GM12878 (cell line): ENCODE results near the gene ACYP1. TPM values are rescaled to one million over a fixed set of nuclear protein-coding genes. Genes with fewer than 3 reads are reported as not detected.

Source experiments
- ATAC-seq: fragments of 200-7000 bp; cut with Tn5 transposase; 3 replicates; pipeline ENCODE4 v1.9.1; 2020; ENCODE audit warnings: mild to moderate bottlenecking, moderate library complexity
- BruUV-seq: library from RNA; stranded (reverse); fragments of 400-500 nt; replicated peaks from 2 replicates; lab custom pipeline; 2021; lab: Mats Ljungman, UMichigan
- CTCF ChIA-PET: fragments of 300-600 bp; sonication (Branson Sonifier 250); formaldehyde crosslinking; extraction: SDS; loops from one replicate; lab custom pipeline; 2021; ENCODE audit warnings: inconsistent platforms; lab: Yijun Ruan, JAX
- POLR2A ChIA-PET: fragments of 350-600 bp; formaldehyde crosslinking; extraction: SDS; loops from one replicate; lab custom pipeline; 2021; ENCODE audit warnings: inconsistent platforms; lab: Charles Lee
- RAD21 ChIA-PET: fragments of 300-600 bp; sonication (Branson Sonifier 250); formaldehyde crosslinking; loops from one replicate; lab custom pipeline; 2023; ENCODE audit warnings: antibody characterized with exemption; ENCODE audit not compliant: unreplicated experiment; lab: Charles Lee
- SMC1A ChIA-PET: fragments of 300-600 bp; sonication (Branson Sonifier 250); formaldehyde crosslinking; loops from one replicate; lab custom pipeline; 2023; ENCODE audit not compliant: unreplicated experiment, uncharacterized antibody; lab: Charles Lee
- DNase-seq: peaks from one replicate; pipeline ENCODE4 v3.0.0-alpha.2; 2011; ENCODE audit warnings: low read depth, low spot score
- FAIRE-seq: peaks from 3 replicates; lab custom pipeline; 2011; peaks lifted over from hg19 to GRCh38; lab: Jason Lieb, UNC
- H2AFZ ChIP-seq: 2 replicates; pipeline ENCODE4 v1.6.0; 2011; ENCODE audit warnings: low read depth, low read length, control low read depth; ENCODE audit not compliant: control insufficient read depth
- H3K27ac ChIP-seq: 2 replicates; pipeline ENCODE4 v1.5.1; 2011; ENCODE audit warnings: control low read depth; ENCODE audit not compliant: control insufficient read depth, insufficient read depth
- H3K27me3 ChIP-seq, 2 experiments: replicated peaks in 1 of 2; 2 replicates each; pipeline versions ENCODE4 v1.6.0 to v1.6.1; 2011; ENCODE audit warnings: low read length in 1 of 2; ENCODE audit not compliant: control insufficient read depth in 2 of 2, insufficient read depth in 2 of 2
- H3K36me3 ChIP-seq, 2 experiments: 2 replicates each; pipeline ENCODE4 v1.5.1; 2011; ENCODE audit warnings: low read length in 1 of 2; ENCODE audit not compliant: control insufficient read depth in 2 of 2, insufficient read depth in 2 of 2
- H3K4me1 ChIP-seq: 2 replicates; pipeline ENCODE4 v1.6.1; 2011; ENCODE audit warnings: mild to moderate bottlenecking, low read length, moderate library complexity, mixed read lengths; ENCODE audit not compliant: control insufficient read depth, insufficient read depth
- H3K4me2 ChIP-seq: 2 replicates; pipeline ENCODE4 v1.6.0; 2011; ENCODE audit warnings: control low read depth; ENCODE audit not compliant: control insufficient read depth, insufficient read depth
- H3K4me3 ChIP-seq: fragments of 200-600 bp; sonication (generic); 2 replicates; pipeline ENCODE4 v1.5.1; 2016
- H3K79me2 ChIP-seq: 2 replicates; pipeline ENCODE4 v1.6.0; 2011; ENCODE audit warnings: low read length; ENCODE audit not compliant: control insufficient read depth, insufficient read depth
- H3K9ac ChIP-seq: 2 replicates; pipeline ENCODE4 v1.8.0; 2011; ENCODE audit warnings: low read length, control low read depth, mixed read lengths; ENCODE audit not compliant: control insufficient read depth, insufficient read depth
- H3K9me3 ChIP-seq: replicated peaks from 3 replicates; pipeline ENCODE4 v1.5.1; 2011; ENCODE audit warnings: mild to moderate bottlenecking, low read length; ENCODE audit not compliant: control insufficient read depth, insufficient read depth
- H4K20me1 ChIP-seq: 2 replicates; pipeline ENCODE4 v1.6.0; 2011; ENCODE audit not compliant: control insufficient read depth, insufficient read depth
- BRCA1 ChIP-seq: IDR thresholded peaks from 2 replicates; pipeline ENCODE4 v1.6.1; 2011; ENCODE audit warnings: low read depth, low read length, improper control_type of control experiment
- CEBPB ChIP-seq, 2 experiments: fragments of 150-350 bp in 1 of 2; IDR thresholded peaks; 2 replicates each; pipeline ENCODE4 v1.6.1; 2012 to 2014; ENCODE audit warnings: low read depth in 2 of 2, low read length in 2 of 2, borderline replicate concordance in 1 of 2, inconsistent platforms in 1 of 2
- E2F4 ChIP-seq: IDR thresholded peaks from 2 replicates; pipeline ENCODE4 v1.6.1; 2012; ENCODE audit warnings: low read depth, low read length, improper control_type of control experiment
- ESRRA ChIP-seq: IDR thresholded peaks from 2 replicates; pipeline ENCODE4 v1.6.1; 2012; ENCODE audit warnings: mild to moderate bottlenecking, low read length, improper control_type of control experiment
- LARP7 ChIP-seq: fragments of 450-650 bp; IDR thresholded peaks from 2 replicates; pipeline ENCODE4 v1.6.1; 2017; ENCODE audit warnings: mild to moderate bottlenecking
- MTA3 ChIP-seq: IDR thresholded peaks from 2 replicates; pipeline ENCODE4 v1.6.1; 2012; ENCODE audit warnings: low read length, inconsistent platforms, borderline replicate concordance
- NBN ChIP-seq: fragments of 450-650 bp; IDR thresholded peaks from 2 replicates; pipeline ENCODE4 v1.6.1; 2016
- NR2F1 ChIP-seq: fragments of 450-650 bp; conservative IDR thresholded peaks from 2 replicates; pipeline ENCODE4 v1.6.1; 2017; ENCODE audit warnings: mild to moderate bottlenecking
- POLR2A ChIP-seq: IDR thresholded peaks from 2 replicates; pipeline ENCODE4 v1.6.1; 2011; ENCODE audit warnings: low read depth, mild to moderate bottlenecking, low read length
- USF1 ChIP-seq: IDR thresholded peaks from 2 replicates; pipeline ENCODE4 v1.6.1; 2011; ENCODE audit warnings: borderline replicate concordance, low read depth, mild to moderate bottlenecking, moderate library complexity, mixed read lengths, low read length; ENCODE audit not compliant: insufficient read depth; ENCODE audit errors: extremely low read length
- WGBS: methylation state at CpG from one replicate; pipeline ENCODE4 v1.1.6; 2016; ENCODE audit warnings: low lambda C conversion rate; ENCODE audit not compliant: insufficient replicate concordance, insufficient coverage; ENCODE audit errors: missing lambda C conversion rate; 5-methylcytosine and 5-hydroxymethylcytosine counted together
- in situ Hi-C: fragments of 300-500 bp; cut with MboI; formaldehyde crosslinking; loops from 9 replicates; pipeline ENCODE4 v1.14.3; 2018; ENCODE audit warnings: mixed read lengths
- intact Hi-C: fragments of 100-400 bp; cut with micrococcal nuclease; formaldehyde crosslinking; loops from one replicate; pipeline ENCODE4 v1.14.2; 2022; ENCODE audit not compliant: unreplicated experiment
- polyA plus RNA-seq, 11 experiments: library from polyadenylated mRNA; depleted of rRNA in 4 of 11; unstranded in 6 of 11; stranded (reverse) in 5 of 11; fragments of >200 nt; fragmentation: Nextera tagmentation in 4 of 11; fragmentation: Illumina TruSeq in 1 of 11; extraction: Ambion mirVana in 4 of 11; extraction: Trizol in 1 of 11; gene quantifications; 1 replicate in 1 of 11; 2 replicates in 10 of 11; pipeline versions ENCODE4 v1.2.1 to v1.2.3, GENCODE V29; 2011 to 2016; ENCODE audit warnings: inconsistent platforms in 2 of 11, missing spikeins in 2 of 11, low read depth in 1 of 11
- total RNA-seq, 4 experiments: library from RNA; depleted of rRNA in 3 of 4; stranded (reverse); fragments of >200 nt in 3 of 4; fragmentation: Illumina TruSeq in 1 of 4; extraction: Trizol in 1 of 4; gene quantifications; 2 replicates each; pipeline versions ENCODE4 v1.2.1 to v1.2.3, GENCODE V29; 2013 to 2021
- TF ChIP-seq, protein P1 (sequence below): IDR thresholded peaks from 2 replicates; pipeline ENCODE4 v1.6.1; 2012; ENCODE audit warnings: improper control_type of control experiment, low read depth, low read length; ENCODE audit not compliant: insufficient replicate concordance
- TF ChIP-seq, protein P2 (sequence below): IDR thresholded peaks from 2 replicates; pipeline ENCODE4 v1.6.1; 2011; ENCODE audit warnings: low read depth, low read length, improper control_type of control experiment, borderline replicate concordance
- TF ChIP-seq, protein P3 (sequence below): fragments of 150-350 bp; IDR thresholded peaks from 2 replicates; pipeline ENCODE4 v1.6.1; 2016; ENCODE audit warnings: low read depth, low read length

ACYP1 gene
- total and polyA plus RNA-seq, 10 of the 15 experiments (the other 5 are each of a cell fraction or from before 2014, with no cell fraction given), result 18.2 to 52.6 (median 43.5) TPM

DNA sequence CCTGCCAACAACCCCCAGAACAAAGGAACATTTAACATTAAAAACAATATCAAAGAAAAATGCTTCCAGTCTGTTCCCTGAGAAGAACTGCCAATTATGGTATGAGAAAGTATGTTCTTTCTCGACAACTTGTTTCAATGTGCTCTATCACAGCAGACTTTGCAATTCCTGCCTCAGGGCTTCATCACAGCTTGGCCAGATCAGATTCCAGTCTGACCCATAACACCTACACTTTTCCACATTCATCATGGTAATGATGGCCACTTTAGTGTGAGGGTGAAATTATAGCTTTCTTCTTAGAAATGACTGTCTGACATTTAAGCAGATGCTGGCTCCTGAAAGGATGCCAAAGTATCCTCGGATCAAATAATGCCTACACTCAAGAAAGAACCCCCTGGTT lies 46.1 kb upstream of the ACYP1 start:
- Histone ChIP-seq H3K9me3 (no peaks in the 10 kb centered on the region), H4K20me1 (no peaks in the 10 kb centered on the region), H3K4me1 (no peaks in the 10 kb centered on the region), H2AFZ (no peak overlapping the region), H3K27me3 (no peaks in the 10 kb centered on the region), H3K9ac (no peak overlapping the region), H3K4me2 (no peak overlapping the region), H3K4me3 (no peak overlapping the region), H3K79me2 (no peaks in the 10 kb centered on the region), H3K36me3 (peaks cover 1 to 47% of the 10 kb centered on the region in 2 experiments; a peak in 3 of 4 replicates), H3K27ac (no peak overlapping the region)
- FAIRE-seq, result no peak
- BruUV-seq, result no TSS peak
- SMC1A ChIA-PET, result interaction anchor here (1.2 to 3.1 kb wide), 3 partner anchors 14 to 205 kb away, joined by 3 to 8 read pairs (median 3); no protein-coding TSS in a partner anchor
- TF ChIP-seq, protein P1, sequence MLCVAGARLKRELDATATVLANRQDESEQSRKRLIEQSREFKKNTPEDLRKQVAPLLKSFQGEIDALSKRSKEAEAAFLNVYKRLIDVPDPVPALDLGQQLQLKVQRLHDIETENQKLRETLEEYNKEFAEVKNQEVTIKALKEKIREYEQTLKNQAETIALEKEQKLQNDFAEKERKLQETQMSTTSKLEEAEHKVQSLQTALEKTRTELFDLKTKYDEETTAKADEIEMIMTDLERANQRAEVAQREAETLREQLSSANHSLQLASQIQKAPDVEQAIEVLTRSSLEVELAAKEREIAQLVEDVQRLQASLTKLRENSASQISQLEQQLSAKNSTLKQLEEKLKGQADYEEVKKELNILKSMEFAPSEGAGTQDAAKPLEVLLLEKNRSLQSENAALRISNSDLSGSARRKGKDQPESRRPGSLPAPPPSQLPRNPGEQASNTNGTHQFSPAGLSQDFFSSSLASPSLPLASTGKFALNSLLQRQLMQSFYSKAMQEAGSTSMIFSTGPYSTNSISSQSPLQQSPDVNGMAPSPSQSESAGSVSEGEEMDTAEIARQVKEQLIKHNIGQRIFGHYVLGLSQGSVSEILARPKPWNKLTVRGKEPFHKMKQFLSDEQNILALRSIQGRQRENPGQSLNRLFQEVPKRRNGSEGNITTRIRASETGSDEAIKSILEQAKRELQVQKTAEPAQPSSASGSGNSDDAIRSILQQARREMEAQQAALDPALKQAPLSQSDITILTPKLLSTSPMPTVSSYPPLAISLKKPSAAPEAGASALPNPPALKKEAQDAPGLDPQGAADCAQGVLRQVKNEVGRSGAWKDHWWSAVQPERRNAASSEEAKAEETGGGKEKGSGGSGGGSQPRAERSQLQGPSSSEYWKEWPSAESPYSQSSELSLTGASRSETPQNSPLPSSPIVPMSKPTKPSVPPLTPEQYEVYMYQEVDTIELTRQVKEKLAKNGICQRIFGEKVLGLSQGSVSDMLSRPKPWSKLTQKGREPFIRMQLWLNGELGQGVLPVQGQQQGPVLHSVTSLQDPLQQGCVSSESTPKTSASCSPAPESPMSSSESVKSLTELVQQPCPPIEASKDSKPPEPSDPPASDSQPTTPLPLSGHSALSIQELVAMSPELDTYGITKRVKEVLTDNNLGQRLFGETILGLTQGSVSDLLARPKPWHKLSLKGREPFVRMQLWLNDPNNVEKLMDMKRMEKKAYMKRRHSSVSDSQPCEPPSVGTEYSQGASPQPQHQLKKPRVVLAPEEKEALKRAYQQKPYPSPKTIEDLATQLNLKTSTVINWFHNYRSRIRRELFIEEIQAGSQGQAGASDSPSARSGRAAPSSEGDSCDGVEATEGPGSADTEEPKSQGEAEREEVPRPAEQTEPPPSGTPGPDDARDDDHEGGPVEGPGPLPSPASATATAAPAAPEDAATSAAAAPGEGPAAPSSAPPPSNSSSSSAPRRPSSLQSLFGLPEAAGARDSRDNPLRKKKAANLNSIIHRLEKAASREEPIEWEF, result no peak
- TF ChIP-seq ESRRA (no peak), NBN (no peak), E2F4 (no peak), LARP7 (no peak), BRCA1 (no peak), CEBPB (IDR thresholded peaks at IDR 0.05; ENCODE audit: borderline replicate concordance in 1 of 2, low read depth in 2 of 2, low read length in 2 of 2) (no peak), NR2F1 (no peak), POLR2A (no peak), USF1 (no peak), MTA3 (no peak)
- TF ChIP-seq, protein P2, sequence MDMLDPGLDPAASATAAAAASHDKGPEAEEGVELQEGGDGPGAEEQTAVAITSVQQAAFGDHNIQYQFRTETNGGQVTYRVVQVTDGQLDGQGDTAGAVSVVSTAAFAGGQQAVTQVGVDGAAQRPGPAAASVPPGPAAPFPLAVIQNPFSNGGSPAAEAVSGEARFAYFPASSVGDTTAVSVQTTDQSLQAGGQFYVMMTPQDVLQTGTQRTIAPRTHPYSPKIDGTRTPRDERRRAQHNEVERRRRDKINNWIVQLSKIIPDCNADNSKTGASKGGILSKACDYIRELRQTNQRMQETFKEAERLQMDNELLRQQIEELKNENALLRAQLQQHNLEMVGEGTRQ, result no peak
- TF ChIP-seq, protein P3, sequence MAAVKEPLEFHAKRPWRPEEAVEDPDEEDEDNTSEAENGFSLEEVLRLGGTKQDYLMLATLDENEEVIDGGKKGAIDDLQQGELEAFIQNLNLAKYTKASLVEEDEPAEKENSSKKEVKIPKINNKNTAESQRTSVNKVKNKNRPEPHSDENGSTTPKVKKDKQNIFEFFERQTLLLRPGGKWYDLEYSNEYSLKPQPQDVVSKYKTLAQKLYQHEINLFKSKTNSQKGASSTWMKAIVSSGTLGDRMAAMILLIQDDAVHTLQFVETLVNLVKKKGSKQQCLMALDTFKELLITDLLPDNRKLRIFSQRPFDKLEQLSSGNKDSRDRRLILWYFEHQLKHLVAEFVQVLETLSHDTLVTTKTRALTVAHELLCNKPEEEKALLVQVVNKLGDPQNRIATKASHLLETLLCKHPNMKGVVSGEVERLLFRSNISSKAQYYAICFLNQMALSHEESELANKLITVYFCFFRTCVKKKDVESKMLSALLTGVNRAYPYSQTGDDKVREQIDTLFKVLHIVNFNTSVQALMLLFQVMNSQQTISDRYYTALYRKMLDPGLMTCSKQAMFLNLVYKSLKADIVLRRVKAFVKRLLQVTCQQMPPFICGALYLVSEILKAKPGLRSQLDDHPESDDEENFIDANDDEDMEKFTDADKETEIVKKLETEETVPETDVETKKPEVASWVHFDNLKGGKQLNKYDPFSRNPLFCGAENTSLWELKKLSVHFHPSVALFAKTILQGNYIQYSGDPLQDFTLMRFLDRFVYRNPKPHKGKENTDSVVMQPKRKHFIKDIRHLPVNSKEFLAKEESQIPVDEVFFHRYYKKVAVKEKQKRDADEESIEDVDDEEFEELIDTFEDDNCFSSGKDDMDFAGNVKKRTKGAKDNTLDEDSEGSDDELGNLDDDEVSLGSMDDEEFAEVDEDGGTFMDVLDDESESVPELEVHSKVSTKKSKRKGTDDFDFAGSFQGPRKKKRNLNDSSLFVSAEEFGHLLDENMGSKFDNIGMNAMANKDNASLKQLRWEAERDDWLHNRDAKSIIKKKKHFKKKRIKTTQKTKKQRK, result no peak
- in situ Hi-C loops (no loop called here), intact Hi-C loops (no loop called here)
- POLR2A ChIA-PET, result no interaction called here
- WGBS, result 98% methylated on average over 2 of the region's 2 CpGs
- ATAC-seq, result no peak
- CTCF ChIA-PET, result interaction anchor here (0.9 to 1.5 kb wide), 2 partner anchors 21 to 188 kb away, joined by 3 to 4 read pairs; no protein-coding TSS in a partner anchor
- RAD21 ChIA-PET, result no interaction called here
- DNase-seq, result no peak
